Mesothelial cell of epicardium (in vitro differentiated cells): ENCODE data around the gene EPB41L3. TPM values are rescaled to one million over a fixed set of nuclear protein-coding genes. Genes with fewer than 3 reads are reported as not detected.
A peak's percentile ranks its signal among the peaks of the same experiment; 100 is the strongest.

Source experiments
- DNase-seq, 2 experiments: peaks; one replicate each; pipeline ENCODE4 v3.0.0; 2021; ENCODE audit warnings: low spot score in 2 of 2; ENCODE audit not compliant: unreplicated experiment in 2 of 2
- H3K27ac Mint-ChIP-seq: 2 replicates; pipeline ENCODE4 v1.8.0; 2021; ENCODE audit warnings: mixed read lengths
- H3K27me3 Mint-ChIP-seq: 2 replicates; pipeline ENCODE4 v1.8.0; 2021; ENCODE audit warnings: low read depth, mixed read lengths
- H3K36me3 Mint-ChIP-seq: 2 replicates; pipeline ENCODE4 v1.8.0; 2021; ENCODE audit warnings: mixed read lengths
- H3K4me1 Mint-ChIP-seq: 2 replicates; pipeline ENCODE4 v1.8.0; 2021; ENCODE audit warnings: mixed read lengths
- H3K4me3 Mint-ChIP-seq: 2 replicates; pipeline ENCODE4 v1.8.0; 2021; ENCODE audit warnings: mild to moderate bottlenecking, moderate library complexity, mixed read lengths
- H3K9me3 Mint-ChIP-seq: 2 replicates; pipeline ENCODE4 v1.8.0; 2021; ENCODE audit warnings: mixed read lengths
- CTCF ChIP-seq: fragments of 200-600 bp; sonication (generic); IDR thresholded peaks from one replicate; pipeline ENCODE4 v1.5.0; 2021; ENCODE audit warnings: antibody characterized with exemption; ENCODE audit not compliant: unreplicated experiment
- total RNA-seq: library from RNA; stranded (reverse); gene quantifications from 3 replicates; pipeline ENCODE4 v1.2.1, GENCODE V29; 2021

EPB41L3 gene
- total RNA-seq, 1 donor from 2014 or later: 61.9 TPM

DNA sequence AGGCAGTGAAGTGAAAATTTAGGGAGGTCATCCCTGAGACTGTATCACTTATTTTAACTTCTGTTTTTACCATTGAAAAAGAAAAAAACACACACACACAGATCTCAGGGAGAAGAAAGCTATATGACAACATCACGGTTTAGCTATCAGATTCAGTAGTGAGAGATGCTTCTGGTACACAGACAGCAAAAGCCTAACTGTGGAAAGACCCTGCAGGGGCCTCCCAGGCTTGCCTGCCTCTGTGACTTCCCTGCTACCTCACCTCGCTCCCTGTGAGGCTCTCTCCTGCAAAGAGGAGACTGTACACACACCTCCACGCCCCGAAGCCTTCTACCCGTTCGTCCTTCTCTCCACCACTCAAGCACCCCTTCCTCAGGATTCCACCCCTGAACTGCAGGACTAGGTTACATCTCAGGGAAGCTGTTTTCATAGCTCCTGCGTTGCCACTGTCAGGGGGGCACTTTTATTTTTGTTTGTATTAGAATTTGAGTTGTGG, 86.3 kb downstream of the EPB41L3 start:
- Mint-ChIP-seq H3K27ac (peak overlapping the region; percentile 88), H3K27me3 (no peaks in the 10 kb centered on the region), H3K4me1 (peaks cover 44% of the 10 kb centered on the region), H3K9me3 (no peaks in the 10 kb centered on the region), H3K36me3 (no peaks in the 10 kb centered on the region), H3K4me3 (peak overlapping the region; percentile 53)
- DNase-seq: no peak
- TF ChIP-seq CTCF: no peak

- peak overlapping the region; percentile 88 for H3K27ac Mint-ChIP-seq
- H3K4me3 Mint-ChIP-seq: peak overlapping the region; percentile 53
- peaks cover 40% of the 10 kb centered on the region for H3K4me1 Mint-ChIP-seq
- no peaks in the 10 kb centered on the region for H3K9me3 Mint-ChIP-seq
- no peaks in the 10 kb centered on the region for H3K36me3 Mint-ChIP-seq
- peak; percentile 66 for TF ChIP-seq CTCF
- DNase-seq: no peak
- H3K27me3 Mint-ChIP-seq: no peaks in the 10 kb centered on the region
These were observed 87.0 kb downstream of the EPB41L3 start for GRCh38 chr18:5456577-5457461.

GRCh38 chr18:5455674-5456073, 88.1 kb downstream of the EPB41L3 start:
- H3K4me3 Mint-ChIP-seq: no peak overlapping the region
- H3K27ac Mint-ChIP-seq: no peak overlapping the region
- H3K27me3 Mint-ChIP-seq: no peaks in the 10 kb centered on the region
- TF ChIP-seq CTCF: no peak
- DNase-seq: no peak
- H3K4me1 Mint-ChIP-seq: peaks cover 28% of the 10 kb centered on the region
- no peaks in the 10 kb centered on the region for H3K36me3 Mint-ChIP-seq
- H3K9me3 Mint-ChIP-seq: no peaks in the 10 kb centered on the region

DNA sequence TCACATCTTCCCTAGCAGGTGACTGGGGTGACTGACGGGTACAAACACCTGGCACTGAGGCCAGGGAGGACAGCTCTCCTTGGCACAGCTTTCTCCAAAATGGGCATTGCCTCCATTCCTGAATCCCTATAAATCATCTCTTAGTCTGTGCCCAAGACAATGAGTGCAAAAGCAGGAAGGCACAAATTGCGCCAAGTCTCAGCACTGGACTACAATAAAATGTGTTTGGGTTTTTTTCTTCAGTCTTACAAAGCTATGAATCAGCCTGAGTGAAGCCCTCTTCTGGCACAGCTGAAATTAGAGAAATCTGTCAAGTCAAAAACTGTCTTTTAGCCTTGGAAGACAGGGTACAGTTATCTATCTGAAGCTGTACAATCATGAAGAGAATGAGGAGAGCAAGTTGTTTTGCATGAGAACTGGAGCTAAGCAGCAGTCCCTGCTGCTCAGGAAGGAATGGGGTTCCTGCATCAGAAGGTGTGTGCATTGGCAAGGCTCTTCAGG, 90.8 kb downstream of the EPB41L3 start:
- H3K4me3 Mint-ChIP-seq: no peak overlapping the region
- TF ChIP-seq CTCF: no peak
- no peak overlapping the region for H3K27ac Mint-ChIP-seq
- no peak for DNase-seq
- no peaks in the 10 kb centered on the region for H3K36me3 Mint-ChIP-seq
- no peaks in the 10 kb centered on the region for H3K9me3 Mint-ChIP-seq
- no peaks in the 10 kb centered on the region for H3K27me3 Mint-ChIP-seq
- peaks cover 17% of the 10 kb centered on the region for H3K4me1 Mint-ChIP-seq

DNA sequence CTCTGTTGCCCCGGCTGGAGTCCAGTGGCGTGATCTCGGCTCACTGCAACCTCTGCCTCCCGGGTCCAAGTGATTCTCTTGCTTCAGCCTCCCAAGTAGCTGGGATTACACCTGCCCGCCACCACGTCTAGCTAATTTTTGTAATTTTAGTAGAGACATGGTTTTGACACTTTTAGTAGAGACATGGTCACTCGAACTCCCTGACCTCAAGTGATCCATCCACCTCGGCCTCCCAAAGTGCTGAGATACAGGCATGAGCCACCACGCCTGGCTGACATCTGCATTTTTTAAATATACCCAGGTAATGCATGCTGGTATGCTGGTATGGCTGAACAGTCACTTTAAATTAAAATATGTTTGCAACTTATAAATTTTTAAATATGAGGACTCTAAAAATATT, 91.9 kb downstream of the EPB41L3 start:
- no peaks in the 10 kb centered on the region for H3K27me3 Mint-ChIP-seq
- no peak overlapping the region for H3K27ac Mint-ChIP-seq
- TF ChIP-seq CTCF: no peak
- no peaks in the 10 kb centered on the region for H3K9me3 Mint-ChIP-seq
- no peak for DNase-seq
- peaks cover 6% of the 10 kb centered on the region for H3K4me1 Mint-ChIP-seq
- H3K36me3 Mint-ChIP-seq: no peaks in the 10 kb centered on the region
- H3K4me3 Mint-ChIP-seq: no peak overlapping the region
